PC-3 (cell line): Measurements from ENCODE around the gene KRT5. TPM values are rescaled to one million over a fixed set of nuclear protein-coding genes. Genes with fewer than 3 reads are reported as not detected.

ENCODE experiments used
- ATAC-seq: fragments of 200-7000 bp; cut with Tn5 transposase; 2 replicates; pipeline ENCODE4 v1.9.1; 2020; ENCODE audit warnings: mild to moderate bottlenecking, moderate library complexity
- BruUV-seq: library from RNA; stranded (reverse); fragments of 400-500 nt; replicated peaks from 2 replicates; lab custom pipeline; 2021; lab: Mats Ljungman, UMichigan
- CTCF ChIA-PET: fragments of 300-600 bp; sonication (Branson Sonifier 250); formaldehyde crosslinking; loops from one replicate; lab custom pipeline; 2022; ENCODE audit warnings: antibody characterized with exemption; lab: Charles Lee
- POLR2A ChIA-PET: fragments of 300-600 bp; sonication (Branson Sonifier 250); formaldehyde crosslinking; loops from one replicate; lab custom pipeline; 2022; ENCODE audit warnings: antibody characterized with exemption; ENCODE audit not compliant: unreplicated experiment; lab: Charles Lee
- DNase-seq: peaks from one replicate; pipeline ENCODE4 v3.0.0-alpha.2; 2015
- H2AFZ ChIP-seq: fragments of 300-600 bp; sonication (generic); 2 replicates; pipeline ENCODE4 v1.6.0; 2016; ENCODE audit warnings: antibody characterized with exemption, low read length
- H3F3A ChIP-seq: fragments of 300-600 bp; sonication (generic); one replicate; pipeline ENCODE4 v1.6.0; 2017; ENCODE audit warnings: antibody characterized with exemption, low read length, control low read depth, mild to moderate bottlenecking; ENCODE audit not compliant: unreplicated experiment
- H3K27ac ChIP-seq: fragments of 300-600 bp; sonication (generic); 2 replicates; pipeline ENCODE4 v1.5.1; 2016; ENCODE audit warnings: mild to moderate bottlenecking, low read length
- H3K27me3 ChIP-seq: fragments of 300-600 bp; sonication (generic); 2 replicates; pipeline ENCODE4 v1.6.1; 2016; ENCODE audit warnings: low read length, mixed read lengths
- H3K36me3 ChIP-seq: fragments of 300-600 bp; sonication (generic); 2 replicates; pipeline ENCODE4 v1.6.1; 2016; ENCODE audit warnings: low read depth, mixed run types, low read length, mixed read lengths
- H3K4me1 ChIP-seq: fragments of 300-600 bp; sonication (generic); 2 replicates; pipeline ENCODE4 v1.5.1; 2016; ENCODE audit warnings: low read length; ENCODE audit not compliant: insufficient read depth
- H3K4me2 ChIP-seq: fragments of 300-600 bp; sonication (generic); 2 replicates; pipeline ENCODE4 v1.6.0; 2016; ENCODE audit warnings: low read length
- H3K4me3 ChIP-seq: fragments of 300-600 bp; sonication (generic); 2 replicates; pipeline ENCODE4 v1.5.1; 2016; ENCODE audit warnings: mild to moderate bottlenecking, low read length, mixed read lengths
- H3K79me2 ChIP-seq: fragments of 300-600 bp; sonication (generic); 2 replicates; pipeline ENCODE4 v1.6.1; 2017; ENCODE audit warnings: low read length, mixed read lengths
- H3K9ac ChIP-seq: fragments of 300-600 bp; sonication (generic); 2 replicates; pipeline ENCODE4 v1.6.0; 2016; ENCODE audit warnings: mild to moderate bottlenecking, low read length
- H3K9me2 ChIP-seq: fragments of 300-600 bp; sonication (generic); replicated peaks from 2 replicates; pipeline ENCODE4 v1.6.1; 2016; ENCODE audit warnings: mixed run types, low read length, mixed read lengths
- H3K9me3 ChIP-seq: fragments of 300-600 bp; sonication (generic); 2 replicates; pipeline ENCODE4 v1.6.1; 2016; ENCODE audit warnings: low read length, mixed read lengths
- H4K20me1 ChIP-seq: fragments of 300-600 bp; sonication (generic); 2 replicates; pipeline ENCODE4 v1.6.1; 2016; ENCODE audit warnings: low read length, mixed read lengths
- CTCF ChIP-seq: fragments of 300-600 bp; sonication (generic); conservative IDR thresholded peaks from 2 replicates; pipeline ENCODE4 v1.5.1; 2017; ENCODE audit warnings: antibody characterized with exemption, low read depth, mild to moderate bottlenecking, low read length
- EZH2 ChIP-seq: fragments of 300-600 bp; sonication (generic); IDR thresholded peaks from one replicate; pipeline ENCODE4 v1.6.1; 2017; ENCODE audit warnings: antibody characterized with exemption, mild to moderate bottlenecking, low read length; ENCODE audit not compliant: unreplicated experiment
- EZH2phosphoT487 ChIP-seq: fragments of 300-600 bp; sonication (generic); IDR thresholded peaks from 2 replicates; pipeline ENCODE4 v1.6.1; 2018; ENCODE audit warnings: mild to moderate bottlenecking, antibody characterized with exemption, low read length, borderline replicate concordance
- intact Hi-C: fragments of 100-400 bp; cut with micrococcal nuclease; formaldehyde crosslinking; loops from 2 replicates; pipeline ENCODE4 v1.9.0; 2023
- total RNA-seq: library from RNA; depleted of rRNA; stranded (reverse); fragments of >200 nt; gene quantifications from 2 replicates; pipeline ENCODE4 v1.2.3, GENCODE V29; 2014

Gene KRT5
- total RNA-seq, 1 experiment from 2014 or later = not detected

- no TSS peak for BruUV-seq
- H3K79me2 ChIP-seq = no peaks in the 10 kb centered on the region
- no peaks in the 10 kb centered on the region for H3F3A ChIP-seq
- H3K4me1 ChIP-seq = no peaks in the 10 kb centered on the region
- no peaks in the 10 kb centered on the region for H4K20me1 ChIP-seq
- H3K9me2 ChIP-seq = no peaks in the 10 kb centered on the region
- no peak overlapping the region for H3K4me3 ChIP-seq
- H3K4me2 ChIP-seq = no peak overlapping the region
- H3K36me3 ChIP-seq = no peaks in the 10 kb centered on the region
- H3K9me3 ChIP-seq = no peaks in the 10 kb centered on the region
- CTCF ChIA-PET = no interaction called here
- H3K9ac ChIP-seq = no peak overlapping the region
- no peak for DNase-seq
- POLR2A ChIA-PET = no interaction called here
- H2AFZ ChIP-seq = no peak overlapping the region
- no peak overlapping the region for H3K27ac ChIP-seq
- no peaks in the 10 kb centered on the region for H3K27me3 ChIP-seq
- intact Hi-C loops = no loop called here
- no peak for ATAC-seq
- TF ChIP-seq CTCF (no peak), EZH2 (no peak), EZH2phosphoT487 (no peak)
Observed at GRCh38 chr12:52531566-52532300, 11.5 kb upstream of the KRT5 start.

GRCh38 chr12:52530905-52531304 is 10.7 kb upstream of the KRT5 start:
- H2AFZ ChIP-seq = no peak overlapping the region
- no peak overlapping the region for H3K9ac ChIP-seq
- H3K79me2 ChIP-seq = no peaks in the 10 kb centered on the region
- no peaks in the 10 kb centered on the region for H3K36me3 ChIP-seq
- H3K9me2 ChIP-seq = no peaks in the 10 kb centered on the region
- no peaks in the 10 kb centered on the region for H3K27me3 ChIP-seq
- DNase-seq = no peak
- H3K27ac ChIP-seq = no peak overlapping the region
- H3K4me2 ChIP-seq = no peak overlapping the region
- ChIA-PET CTCF (no interaction called here), POLR2A (no interaction called here)
- no peaks in the 10 kb centered on the region for H3F3A ChIP-seq
- no peak overlapping the region for H3K4me3 ChIP-seq
- H4K20me1 ChIP-seq = no peaks in the 10 kb centered on the region
- ATAC-seq = no peak
- no TSS peak for BruUV-seq
- H3K4me1 ChIP-seq = no peaks in the 10 kb centered on the region
- TF ChIP-seq EZH2 = no peak
- no peak for TF ChIP-seq EZH2phosphoT487
- no peaks in the 10 kb centered on the region for H3K9me3 ChIP-seq
- intact Hi-C loops = no loop called here

- ATAC-seq = no peak
- no peak for TF ChIP-seq EZH2phosphoT487
- TF ChIP-seq CTCF = no peak
- no peak for TF ChIP-seq EZH2
- POLR2A ChIA-PET = no interaction called here
Observed at GRCh38 chr12:52530366-52530765, 10.2 kb upstream of the KRT5 start.

More at GRCh38 chr12:52530366-52530765, 10.2 kb upstream of the KRT5 start:
- Histone ChIP-seq H3K36me3 (no peaks in the 10 kb centered on the region), H2AFZ (no peak overlapping the region), H3K4me1 (no peaks in the 10 kb centered on the region), H3K9me2 (no peaks in the 10 kb centered on the region), H3K27ac (no peak overlapping the region), H3F3A (no peaks in the 10 kb centered on the region), H3K27me3 (no peaks in the 10 kb centered on the region), H4K20me1 (no peaks in the 10 kb centered on the region), H3K4me2 (no peak overlapping the region), H3K4me3 (no peak overlapping the region), H3K9ac (no peak overlapping the region), H3K79me2 (no peaks in the 10 kb centered on the region), H3K9me3 (no peaks in the 10 kb centered on the region)
- no peak for DNase-seq
- no TSS peak for BruUV-seq
- CTCF ChIA-PET = no interaction called here
- intact Hi-C loops = no loop called here
